Measurements from ENCODE around the gene APOB. TPM values are rescaled to one million over a fixed set of nuclear protein-coding genes. Genes with fewer than 3 reads are reported as not detected.

Gene APOB
- total and polyA plus RNA-seq, 2 of the 8 experiments (the other 6 are each of a cell fraction or from before 2014, with no cell fraction given), result 0.15 to 0.61 TPM

DNA sequence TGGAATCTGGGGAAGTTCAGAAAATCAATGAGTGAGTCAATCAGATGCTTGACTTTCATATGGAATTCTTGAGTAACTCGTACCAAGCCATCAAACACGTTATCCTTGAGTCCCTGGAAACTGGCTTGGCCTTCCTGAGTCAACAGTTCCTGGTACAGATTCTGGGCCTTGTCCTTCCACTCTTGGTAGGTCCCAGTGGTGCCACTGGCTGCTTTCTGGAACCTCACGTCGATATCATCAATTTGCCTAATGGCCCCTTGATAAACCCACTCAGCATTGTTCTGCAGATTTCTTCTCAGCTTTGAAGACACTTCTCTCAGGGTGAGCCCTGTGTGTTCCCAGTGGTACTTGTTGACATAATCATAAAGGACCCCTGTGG, 41.1 kb downstream of the APOB start (continued):
- TF ChIP-seq MAFK (IDR thresholded peaks at IDR 0.05; ENCODE audit: low read depth, low read length), result no peak

Data from H1 (cell line).